Testis (tissue), 2 donors: ENCODE data around the gene ZNF473.

Experiments
- CTCF ChIP-seq, 3 experiments: fragments of 450-650 bp in 2 of 3; fragments of 200-600 bp in 1 of 3; sonication (generic) in 1 of 3; IDR thresholded peaks; one replicate each; pipeline ENCODE4 v1.5.1; 2016 to 2019; ENCODE audit warnings: antibody characterized with exemption in 3 of 3, mild to moderate bottlenecking in 2 of 3, moderate library complexity in 1 of 3
- POLR2A ChIP-seq: fragments of 450-650 bp; IDR thresholded peaks from one replicate; pipeline ENCODE4 v1.6.1; 2017; ENCODE audit warnings: antibody characterized with exemption, mild to moderate bottlenecking, moderate library complexity

GRCh38 chr19:49985871-49986270 is 39.9 kb upstream of the ZNF473 start:
- TF ChIP-seq POLR2A (no peak), CTCF (IDR thresholded peaks at IDR 0.05) (no peak)
